ENCODE results near the gene CLRN3. TPM values are rescaled to one million over a fixed set of nuclear protein-coding genes. Genes with fewer than 3 reads are reported as not detected.

CLRN3 gene
- total and polyA plus RNA-seq, 9 of the 15 experiments (the other 6 are each of a cell fraction or from before 2014, with no cell fraction given), result not detected

DNA sequence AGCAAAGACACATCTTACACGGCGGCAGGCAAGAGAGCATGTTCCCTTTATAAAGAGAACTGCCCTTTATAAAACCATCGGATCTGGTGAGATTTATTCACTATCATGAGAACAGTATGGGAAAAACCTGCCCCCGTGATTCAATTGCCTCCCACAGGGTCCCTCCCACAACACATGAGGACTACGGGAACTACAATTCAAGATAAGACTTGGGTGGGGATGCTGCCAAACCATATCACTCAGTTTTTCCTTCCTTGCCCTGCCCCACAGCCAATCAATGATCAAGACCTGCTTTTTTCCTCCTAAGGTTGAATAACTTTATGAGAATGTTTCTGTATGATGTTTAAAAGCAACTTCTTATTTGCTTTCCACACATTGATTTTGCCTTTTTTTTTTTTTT, 11.0 kb upstream of the CLRN3 start:
- H3K9ac ChIP-seq (ENCODE audit: insufficient read depth in 1 of 2, low read depth in 2 of 2, low read length in 2 of 2), result no peak overlapping the region
- H3K9me3 ChIP-seq (replicated peaks; ENCODE audit: control insufficient read depth, insufficient read depth, low read depth, low read length), result no peaks in the 10 kb centered on the region
- no peaks in the 10 kb centered on the region; a peak in 1 of 5 replicates for H3K27me3 ChIP-seq (ENCODE audit: control insufficient read depth in 2 of 2, insufficient read depth in 2 of 2, low read length in 2 of 2)
- no peaks in the 10 kb centered on the region for H3K9me1 ChIP-seq (ENCODE audit: control insufficient read depth, insufficient read depth, low read length)
- no peak overlapping the region for H2AFZ ChIP-seq (ENCODE audit: low read depth, low read length)
- ChIA-PET POLR2A (no interaction called here), CTCF (ENCODE audit: low intra/inter-chr PET ratio) (no interaction called here)
- H3K79me2 ChIP-seq (ENCODE audit: control insufficient read depth, insufficient read depth, low read length), result no peaks in the 10 kb centered on the region
- no peak overlapping the region for H3K4me3 ChIP-seq
- H3K36me3 ChIP-seq (ENCODE audit: control insufficient read depth, insufficient read depth, low read length), result no peaks in the 10 kb centered on the region
- in situ Hi-C loops (cut with MboI) (no loop called here), intact Hi-C loops (cut with micrococcal nuclease) (no loop called here)
- BruUV-seq (replicated peaks), result no TSS peak
- DNase-seq (ENCODE audit: extremely low read depth in 1 of 4, low spot score in 3 of 4), result no peak
- H3K27ac ChIP-seq (ENCODE audit: extremely low read depth, low read depth, low read length), result no peak overlapping the region
- FAIRE-seq, result no peak
- no peak overlapping the region for H3K4me2 ChIP-seq (ENCODE audit: insufficient read depth, low read length)
- no peak for ATAC-seq
- H3K4me1 ChIP-seq (replicated peaks in 1 of 2; ENCODE audit: control insufficient read depth in 2 of 2, insufficient read depth in 2 of 2, low read length in 2 of 2), result peaks cover 0 to 5% of the 10 kb centered on the region in 2 experiments; a peak in 1 of 5 replicates
- 0% methylated on average over 5 of the region's 5 CpGs for WGBS (ENCODE audit: insufficient coverage, low coverage, missing lambda C conversion rate)
- no peaks in the 10 kb centered on the region for H4K20me1 ChIP-seq (replicated peaks; ENCODE audit: control insufficient read depth, insufficient read depth, low read length)
- TF ChIP-seq PML (IDR thresholded peaks at IDR 0.05; ENCODE audit: low read length), result no peak
- TF ChIP-seq PURB (CRISPR knock-in tag; IDR thresholded peaks at IDR 0.05; ENCODE audit: low read depth), result no peak
- TF ChIP-seq RFX5 (IDR thresholded peaks at IDR 0.05; ENCODE audit: low read depth, low read length), result no peak
- TF ChIP-seq, protein P1, sequence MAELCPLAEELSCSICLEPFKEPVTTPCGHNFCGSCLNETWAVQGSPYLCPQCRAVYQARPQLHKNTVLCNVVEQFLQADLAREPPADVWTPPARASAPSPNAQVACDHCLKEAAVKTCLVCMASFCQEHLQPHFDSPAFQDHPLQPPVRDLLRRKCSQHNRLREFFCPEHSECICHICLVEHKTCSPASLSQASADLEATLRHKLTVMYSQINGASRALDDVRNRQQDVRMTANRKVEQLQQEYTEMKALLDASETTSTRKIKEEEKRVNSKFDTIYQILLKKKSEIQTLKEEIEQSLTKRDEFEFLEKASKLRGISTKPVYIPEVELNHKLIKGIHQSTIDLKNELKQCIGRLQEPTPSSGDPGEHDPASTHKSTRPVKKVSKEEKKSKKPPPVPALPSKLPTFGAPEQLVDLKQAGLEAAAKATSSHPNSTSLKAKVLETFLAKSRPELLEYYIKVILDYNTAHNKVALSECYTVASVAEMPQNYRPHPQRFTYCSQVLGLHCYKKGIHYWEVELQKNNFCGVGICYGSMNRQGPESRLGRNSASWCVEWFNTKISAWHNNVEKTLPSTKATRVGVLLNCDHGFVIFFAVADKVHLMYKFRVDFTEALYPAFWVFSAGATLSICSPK (IDR thresholded peaks at IDR 0.05; ENCODE audit: borderline replicate concordance), result no peak
- TF ChIP-seq OTX1 (CRISPR knock-in tag; IDR thresholded peaks at IDR 0.05), result no peak
- TF ChIP-seq POLR2AphosphoS2 (IDR thresholded peaks at IDR 0.05; ENCODE audit: low read length), result no peak
- no peak for TF ChIP-seq MTA1 (IDR thresholded peaks at IDR 0.05; ENCODE audit: borderline replicate concordance)
- no peak for TF ChIP-seq SAP30 (IDR thresholded peaks at IDR 0.05; ENCODE audit: borderline replicate concordance, insufficient read depth, low read depth, low read length, poor library complexity, severe bottlenecking)
- TF ChIP-seq CCNT2 (IDR thresholded peaks at IDR 0.05; ENCODE audit: borderline replicate concordance, extremely low read depth, insufficient read length, low read depth, low read length), result no peak
- TF ChIP-seq RERE (CRISPR knock-in tag; IDR thresholded peaks at IDR 0.05; ENCODE audit: borderline replicate concordance), result no peak
